OCI-LY3 (cell line): ENCODE results near the gene IWS1.

Experiments used
- EZH2phosphoT487 ChIP-seq: fragments of 200-600 bp; shearing (Covaris generic); IDR thresholded peaks from 2 replicates; pipeline ENCODE4 v1.6.1; 2018; ENCODE audit warnings: antibody characterized with exemption, mixed run types, low read depth
- TF ChIP-seq, protein P1 (sequence below): fragments of 200-600, 300-600 bp; sonication (generic); IDR thresholded peaks from 2 replicates; pipeline ENCODE4 v1.5.1; 2014; ENCODE audit warnings: antibody characterized with exemption, low read length, low read depth

DNA sequence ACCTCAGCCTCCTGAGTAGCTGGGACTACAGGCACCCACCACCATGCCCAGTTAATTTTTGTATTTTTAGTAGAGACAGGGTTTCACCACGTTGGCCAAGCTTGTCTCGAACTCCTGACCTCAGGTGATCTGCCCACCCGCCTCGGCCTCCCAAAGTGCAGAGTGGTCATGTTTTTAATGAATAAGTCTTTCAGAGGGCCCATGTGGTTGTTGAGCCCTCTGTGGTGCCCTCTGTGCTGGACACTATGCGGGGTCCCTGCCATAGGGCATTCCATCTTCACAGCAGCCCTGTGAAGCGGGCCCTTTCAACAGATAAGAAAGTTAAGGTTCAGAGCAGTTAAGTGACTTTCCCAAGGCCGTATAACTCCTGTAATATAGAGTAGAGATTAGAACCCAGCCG, 35.1 kb upstream of the IWS1 start:
- TF ChIP-seq, protein P1, sequence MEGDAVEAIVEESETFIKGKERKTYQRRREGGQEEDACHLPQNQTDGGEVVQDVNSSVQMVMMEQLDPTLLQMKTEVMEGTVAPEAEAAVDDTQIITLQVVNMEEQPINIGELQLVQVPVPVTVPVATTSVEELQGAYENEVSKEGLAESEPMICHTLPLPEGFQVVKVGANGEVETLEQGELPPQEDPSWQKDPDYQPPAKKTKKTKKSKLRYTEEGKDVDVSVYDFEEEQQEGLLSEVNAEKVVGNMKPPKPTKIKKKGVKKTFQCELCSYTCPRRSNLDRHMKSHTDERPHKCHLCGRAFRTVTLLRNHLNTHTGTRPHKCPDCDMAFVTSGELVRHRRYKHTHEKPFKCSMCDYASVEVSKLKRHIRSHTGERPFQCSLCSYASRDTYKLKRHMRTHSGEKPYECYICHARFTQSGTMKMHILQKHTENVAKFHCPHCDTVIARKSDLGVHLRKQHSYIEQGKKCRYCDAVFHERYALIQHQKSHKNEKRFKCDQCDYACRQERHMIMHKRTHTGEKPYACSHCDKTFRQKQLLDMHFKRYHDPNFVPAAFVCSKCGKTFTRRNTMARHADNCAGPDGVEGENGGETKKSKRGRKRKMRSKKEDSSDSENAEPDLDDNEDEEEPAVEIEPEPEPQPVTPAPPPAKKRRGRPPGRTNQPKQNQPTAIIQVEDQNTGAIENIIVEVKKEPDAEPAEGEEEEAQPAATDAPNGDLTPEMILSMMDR = no peak
- TF ChIP-seq EZH2phosphoT487 = no peak
